ENCODE results near the gene SLC15A3. TPM values are rescaled to one million over a fixed set of nuclear protein-coding genes. Genes with fewer than 3 reads are reported as not detected.

Gene SLC15A3
- total RNA-seq, 1 donor from 2014 or later, result 10.4 TPM

- no peak for DNase-seq (ENCODE audit: low read depth, low spot score)
- peak overlapping the region; percentile 27 for H3K4me3 Mint-ChIP-seq
- H3K27ac Mint-ChIP-seq (ENCODE audit: unreplicated experiment), result no peak overlapping the region
- no peaks in the 10 kb centered on the region for H3K36me3 Mint-ChIP-seq (ENCODE audit: low read depth)
- TF ChIP-seq, protein P1, sequence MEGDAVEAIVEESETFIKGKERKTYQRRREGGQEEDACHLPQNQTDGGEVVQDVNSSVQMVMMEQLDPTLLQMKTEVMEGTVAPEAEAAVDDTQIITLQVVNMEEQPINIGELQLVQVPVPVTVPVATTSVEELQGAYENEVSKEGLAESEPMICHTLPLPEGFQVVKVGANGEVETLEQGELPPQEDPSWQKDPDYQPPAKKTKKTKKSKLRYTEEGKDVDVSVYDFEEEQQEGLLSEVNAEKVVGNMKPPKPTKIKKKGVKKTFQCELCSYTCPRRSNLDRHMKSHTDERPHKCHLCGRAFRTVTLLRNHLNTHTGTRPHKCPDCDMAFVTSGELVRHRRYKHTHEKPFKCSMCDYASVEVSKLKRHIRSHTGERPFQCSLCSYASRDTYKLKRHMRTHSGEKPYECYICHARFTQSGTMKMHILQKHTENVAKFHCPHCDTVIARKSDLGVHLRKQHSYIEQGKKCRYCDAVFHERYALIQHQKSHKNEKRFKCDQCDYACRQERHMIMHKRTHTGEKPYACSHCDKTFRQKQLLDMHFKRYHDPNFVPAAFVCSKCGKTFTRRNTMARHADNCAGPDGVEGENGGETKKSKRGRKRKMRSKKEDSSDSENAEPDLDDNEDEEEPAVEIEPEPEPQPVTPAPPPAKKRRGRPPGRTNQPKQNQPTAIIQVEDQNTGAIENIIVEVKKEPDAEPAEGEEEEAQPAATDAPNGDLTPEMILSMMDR (conservative IDR thresholded peaks at IDR 0.05), result no peak
- H3K9me3 Mint-ChIP-seq, result no peaks in the 10 kb centered on the region
- peaks cover 28% of the 10 kb centered on the region for H3K27me3 Mint-ChIP-seq (ENCODE audit: low read depth)
- H3K4me1 Mint-ChIP-seq, result peaks cover 65% of the 10 kb centered on the region
Measured at GRCh38 chr11:60946601-60947264, 5.2 kb downstream of the SLC15A3 start.

GRCh38 chr11:60945295-60945667, 6.7 kb downstream of the SLC15A3 start:
- peaks cover 24% of the 10 kb centered on the region for H3K27me3 Mint-ChIP-seq (ENCODE audit: low read depth)
- no peaks in the 10 kb centered on the region for H3K36me3 Mint-ChIP-seq (ENCODE audit: low read depth)
- H3K4me3 Mint-ChIP-seq, result no peak overlapping the region
- TF ChIP-seq, protein P1 (conservative IDR thresholded peaks at IDR 0.05), result no peak
- H3K27ac Mint-ChIP-seq (ENCODE audit: unreplicated experiment), result no peak overlapping the region
- no peaks in the 10 kb centered on the region for H3K9me3 Mint-ChIP-seq
- peaks cover 64% of the 10 kb centered on the region for H3K4me1 Mint-ChIP-seq
- no peak for DNase-seq (ENCODE audit: low read depth, low spot score)

DNA sequence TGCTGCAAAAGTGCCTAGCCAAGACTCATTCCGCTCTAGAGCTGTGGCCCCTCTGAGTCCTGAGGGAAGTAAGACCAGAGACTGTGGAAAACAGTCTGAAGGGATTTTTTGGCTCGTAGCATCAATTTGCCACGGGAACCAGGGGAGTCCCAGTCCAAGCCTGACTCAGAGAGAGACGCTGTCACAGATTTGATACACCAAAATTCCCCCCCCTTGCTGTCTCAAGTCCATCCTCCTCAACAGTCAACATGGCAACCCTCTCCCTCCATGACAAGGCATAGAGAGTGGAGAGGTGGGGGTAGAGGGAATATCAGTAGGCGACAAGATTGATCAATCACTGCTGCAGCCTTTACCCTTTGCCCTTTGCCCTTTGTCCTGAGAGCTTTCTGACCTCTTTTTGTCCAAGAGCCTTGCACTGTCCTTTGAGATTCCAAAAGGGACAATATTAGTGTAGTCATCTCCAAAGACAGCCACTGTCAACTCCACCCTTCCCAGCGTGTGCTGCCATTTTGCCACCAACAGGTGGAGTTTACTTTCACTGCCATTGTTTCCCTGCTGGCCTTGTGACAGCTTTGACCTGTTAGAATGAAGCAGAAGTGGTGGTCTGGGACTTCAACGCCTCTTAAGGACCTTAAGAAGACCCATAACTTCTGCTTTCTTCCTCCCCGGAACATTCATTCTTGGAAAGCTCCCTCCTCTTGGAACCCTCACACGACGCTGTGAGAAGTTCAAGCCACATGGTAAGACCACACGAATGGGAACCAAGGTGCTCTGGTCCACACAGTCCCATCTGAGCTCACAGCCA, 7.3 kb downstream of the SLC15A3 start:
- no peak for DNase-seq (ENCODE audit: low read depth, low spot score)
- no peak overlapping the region for H3K27ac Mint-ChIP-seq (ENCODE audit: unreplicated experiment)
- TF ChIP-seq, protein P1 (conservative IDR thresholded peaks at IDR 0.05), result peak; percentile 44
- H3K27me3 Mint-ChIP-seq (ENCODE audit: low read depth), result peaks cover 19% of the 10 kb centered on the region
- H3K9me3 Mint-ChIP-seq, result no peaks in the 10 kb centered on the region
- H3K36me3 Mint-ChIP-seq (ENCODE audit: low read depth), result no peaks in the 10 kb centered on the region
- H3K4me1 Mint-ChIP-seq, result peaks cover 58% of the 10 kb centered on the region
- no peak overlapping the region for H3K4me3 Mint-ChIP-seq

DNA sequence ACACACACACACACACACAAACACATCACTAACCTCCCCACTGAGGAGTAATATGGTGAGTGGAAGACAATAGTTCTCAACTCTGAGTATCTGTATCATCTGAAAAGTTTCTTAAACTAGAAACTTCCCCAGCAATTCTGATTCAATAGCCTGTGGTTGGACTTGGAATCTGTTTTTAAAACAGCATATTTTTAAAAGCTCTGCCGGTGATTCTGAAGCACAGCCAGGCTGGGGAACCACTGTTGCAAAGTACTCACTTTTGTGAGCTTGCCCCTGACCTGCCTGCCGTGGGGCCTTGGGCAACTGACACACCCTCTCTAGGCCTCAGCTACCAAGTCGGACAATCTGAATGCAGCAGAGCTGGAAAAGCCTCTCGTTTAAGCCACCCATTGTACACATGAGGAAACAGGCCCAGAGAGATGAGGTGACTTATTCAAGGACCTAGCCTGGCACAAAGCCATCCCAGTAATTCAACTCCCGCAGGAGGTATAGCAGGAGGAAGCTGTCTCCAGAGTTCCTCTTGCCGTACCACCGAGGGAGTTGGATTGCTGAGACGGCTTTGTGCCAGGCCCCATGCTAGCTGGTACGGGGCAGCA, 8.9 kb downstream of the SLC15A3 start:
- H3K9me3 Mint-ChIP-seq, result no peaks in the 10 kb centered on the region
- TF ChIP-seq, protein P1 (conservative IDR thresholded peaks at IDR 0.05), result no peak
- DNase-seq (ENCODE audit: low read depth, low spot score), result no peak

GRCh38 chr11:60942219-60942618, 9.8 kb downstream of the SLC15A3 start:
- Mint-ChIP-seq H3K36me3 (ENCODE audit: low read depth) (no peaks in the 10 kb centered on the region), H3K27me3 (ENCODE audit: low read depth) (peaks cover 5% of the 10 kb centered on the region), H3K4me1 (peaks cover 45% of the 10 kb centered on the region), H3K27ac (ENCODE audit: unreplicated experiment) (peak overlapping the region; percentile 12), H3K9me3 (no peaks in the 10 kb centered on the region), H3K4me3 (peak overlapping the region; percentile 41)
- no peak for DNase-seq (ENCODE audit: low read depth, low spot score)
- TF ChIP-seq, protein P1 (conservative IDR thresholded peaks at IDR 0.05), result no peak

More for the DNA sequence above, 8.9 kb downstream of the SLC15A3 start:
- H3K36me3 Mint-ChIP-seq (ENCODE audit: low read depth), result no peaks in the 10 kb centered on the region
- peaks cover 53% of the 10 kb centered on the region for H3K4me1 Mint-ChIP-seq
- peak overlapping the region; percentile 35 for H3K27ac Mint-ChIP-seq (ENCODE audit: unreplicated experiment)
- H3K27me3 Mint-ChIP-seq (ENCODE audit: low read depth), result peaks cover 5% of the 10 kb centered on the region
- no peak overlapping the region for H3K4me3 Mint-ChIP-seq

All from neural crest cell (in vitro differentiated cells).